ENCODE measurements around the gene MIAT.

The MIAT gene

GRCh38 chr22:26669060-26669481 is 11.7 kb downstream of the MIAT start:
- DNase-seq (ENCODE audit: low read depth, low spot score), result no peak

DNA sequence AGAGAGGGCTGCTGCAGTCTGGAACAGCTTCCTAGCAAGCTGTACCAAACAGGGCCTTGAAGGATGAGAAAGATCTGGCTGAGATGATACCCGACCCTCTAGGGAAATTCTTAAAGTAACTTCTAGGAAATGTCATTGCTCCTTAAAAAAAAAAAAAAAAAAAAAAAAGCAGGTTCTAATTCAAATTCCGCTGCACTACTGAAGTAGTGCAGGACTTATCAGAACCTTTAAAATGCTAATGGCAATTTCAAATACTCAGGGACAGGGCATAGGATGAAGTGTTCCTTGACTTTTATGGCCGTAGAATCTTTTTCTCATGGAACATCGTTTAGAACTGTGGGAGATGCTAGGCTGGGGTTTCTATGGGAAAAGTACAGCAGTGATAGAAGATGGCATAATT is 13.1 kb downstream of the MIAT start:
- DNase-seq (ENCODE audit: low read depth, low spot score), result no peak

DNA sequence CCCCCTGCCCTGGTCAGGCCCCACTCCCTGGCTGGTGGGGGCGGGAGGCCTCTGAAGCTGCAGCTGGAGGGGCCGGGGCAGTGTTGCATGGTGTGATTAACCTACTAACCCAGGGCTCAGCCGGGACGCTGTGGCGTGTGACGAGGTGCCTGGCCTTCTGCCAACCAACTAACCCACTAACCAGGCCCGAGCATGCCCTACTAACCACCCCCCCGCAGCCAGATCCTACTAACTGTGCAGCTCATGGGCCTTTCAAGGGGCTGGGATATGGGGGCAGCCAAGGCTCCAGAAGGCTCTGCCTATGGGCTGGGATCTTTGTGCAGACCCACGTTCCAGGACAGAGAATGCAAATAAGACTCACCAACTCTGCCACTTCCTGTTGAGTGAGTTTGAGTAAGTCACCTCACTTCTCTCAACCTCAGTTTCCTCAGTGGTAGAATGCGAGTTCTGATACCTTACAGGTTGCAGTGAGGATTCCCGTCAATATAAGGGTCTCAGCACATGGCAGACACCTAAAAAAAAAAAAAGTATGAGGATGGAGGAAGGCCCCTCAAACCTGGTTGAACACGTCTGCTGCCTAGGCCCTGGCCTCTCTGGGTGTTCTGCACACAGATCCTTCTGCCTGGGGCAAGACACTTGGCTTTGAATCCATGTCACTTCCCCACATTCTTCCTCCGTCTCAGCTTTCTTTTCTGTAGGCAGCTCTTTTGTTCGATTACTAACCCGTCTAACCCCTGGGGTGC is 14.1 kb downstream of the MIAT start:
- DNase-seq (ENCODE audit: low read depth, low spot score), result no peak

GRCh38 chr22:26672060-26672471 is 14.7 kb downstream of the MIAT start:
- no peak for DNase-seq (ENCODE audit: low read depth, low spot score)

DNA sequence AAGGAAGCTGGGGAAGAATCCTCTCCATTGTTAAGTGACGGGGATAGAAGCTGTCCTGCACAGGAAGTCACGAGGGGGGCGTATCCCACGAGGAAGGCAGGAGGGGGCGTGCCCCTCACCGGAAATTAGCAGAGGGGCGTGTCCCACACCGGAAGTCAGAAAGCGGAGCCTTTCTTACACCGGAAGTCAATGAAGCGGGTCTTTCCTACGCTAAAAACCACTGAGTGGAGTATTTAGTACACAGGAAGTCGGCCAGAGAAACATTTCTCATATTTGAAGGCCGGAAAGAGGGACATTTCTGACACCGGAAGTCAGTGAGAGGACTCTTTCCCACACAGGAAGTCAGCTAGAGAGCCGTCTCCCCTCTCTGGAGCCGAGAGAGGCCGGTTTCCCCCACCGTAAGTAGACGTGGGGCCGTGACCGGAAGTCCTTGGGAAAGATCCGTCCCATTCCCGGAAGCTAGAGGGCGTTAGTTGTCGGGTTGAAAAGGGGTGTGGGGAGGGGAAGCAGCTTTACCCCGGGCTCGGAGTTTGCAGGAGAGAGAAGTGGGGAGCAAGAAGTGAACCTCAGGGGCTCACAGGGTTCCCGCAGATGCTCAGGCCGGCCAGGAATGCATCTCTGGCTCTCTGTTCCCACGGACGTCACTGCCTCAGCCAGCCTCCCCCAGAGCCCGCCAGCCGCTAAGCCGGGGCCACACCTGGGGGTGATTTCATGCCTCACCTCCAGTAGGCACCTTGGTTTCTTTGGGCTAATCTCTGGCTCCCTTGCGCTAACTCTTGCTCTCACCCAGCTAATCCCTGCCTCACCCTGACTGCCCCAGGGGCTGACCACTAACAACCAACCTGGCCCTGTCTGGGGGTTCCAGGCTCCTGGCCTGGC is 15.4 kb downstream of the MIAT start:
- DNase-seq (ENCODE audit: low read depth, low spot score), result peak; percentile 77

DNA sequence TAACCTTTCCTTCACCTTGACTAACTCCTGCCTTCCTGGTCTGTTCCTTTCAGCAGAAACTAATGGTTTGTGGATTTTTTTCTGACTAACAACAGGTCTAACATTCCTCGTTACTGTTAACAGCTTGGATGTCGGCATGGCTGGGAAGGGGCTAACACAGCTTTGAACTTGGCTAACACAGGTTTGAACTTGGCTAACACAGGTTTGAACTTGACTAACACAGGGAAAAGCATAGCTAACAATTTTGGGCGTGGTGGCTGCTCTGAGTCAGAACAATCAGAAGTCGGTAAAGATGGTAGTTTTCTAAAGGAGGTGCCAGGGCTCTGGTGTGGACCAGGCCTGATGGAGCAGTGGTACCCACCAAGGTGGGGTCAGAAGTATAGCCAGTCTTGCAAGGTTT is 16.1 kb downstream of the MIAT start:
- no peak for DNase-seq (ENCODE audit: low read depth, low spot score)

GRCh38 chr22:26674211-26675190 is 17.1 kb downstream of the MIAT start:
- no peak for DNase-seq (ENCODE audit: low read depth, low spot score)

- DNase-seq (ENCODE audit: low read depth, low spot score), result no peak
Measured at GRCh38 chr22:26675687-26676268, 18.4 kb downstream of the MIAT start.

GRCh38 chr22:26677217-26677616 is 19.8 kb downstream of the MIAT start:
- no peak for DNase-seq (ENCODE audit: low read depth, low spot score)

GRCh38 chr22:26679003-26679629 is 21.7 kb downstream of the MIAT start:
- DNase-seq (ENCODE audit: low read depth, low spot score), result peak; percentile 44

DNA sequence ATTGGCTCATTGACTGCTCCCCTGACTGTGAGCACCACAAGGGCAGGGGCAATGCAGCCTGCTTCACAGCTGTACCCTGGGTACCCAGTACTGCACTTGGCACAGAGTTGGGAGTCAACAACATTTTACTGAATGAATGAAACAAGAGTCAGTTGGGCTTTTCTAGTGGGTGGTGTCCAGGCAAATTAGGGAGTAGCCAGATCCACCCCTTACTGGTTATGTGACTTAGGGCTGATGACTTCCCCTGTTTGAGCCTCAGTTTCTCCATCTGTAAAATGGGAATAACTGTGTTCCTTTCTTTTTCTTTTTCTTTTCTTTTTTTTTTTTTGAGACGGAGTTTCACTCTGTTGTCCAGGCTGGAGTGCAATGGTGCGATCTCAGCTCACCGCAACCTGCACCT is 23.1 kb downstream of the MIAT start:
- DNase-seq (ENCODE audit: low read depth, low spot score), result no peak

DNA sequence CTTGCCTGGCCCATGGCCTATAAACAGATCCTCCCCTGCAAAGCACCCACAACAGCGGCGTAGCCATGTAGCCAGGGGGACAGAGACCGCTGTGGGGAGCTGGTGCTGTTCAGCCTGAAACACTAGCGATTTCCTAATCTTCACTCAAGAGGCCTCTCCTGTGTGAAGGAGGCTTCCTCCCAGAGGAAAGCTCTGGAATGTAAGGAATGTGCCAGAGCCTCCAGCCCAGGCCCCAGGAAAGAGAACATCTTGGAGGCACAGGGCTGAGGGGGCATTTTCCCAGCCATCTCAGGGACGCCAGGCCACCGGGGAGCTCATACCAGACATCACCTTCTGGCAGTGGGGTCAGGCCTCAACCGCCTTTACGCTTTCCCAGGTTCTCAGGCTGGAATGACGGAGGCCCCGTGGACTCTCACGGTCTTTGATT is 24.0 kb downstream of the MIAT start:
- peak; percentile 37 for DNase-seq (ENCODE audit: low read depth, low spot score)

GRCh38 chr22:26684168-26684567 is 26.8 kb downstream of the MIAT start:
- no peak for DNase-seq (ENCODE audit: low read depth, low spot score)

- no peak for DNase-seq (ENCODE audit: low read depth, low spot score)
Measured at GRCh38 chr22:26685601-26686000, 28.2 kb downstream of the MIAT start.

DNA sequence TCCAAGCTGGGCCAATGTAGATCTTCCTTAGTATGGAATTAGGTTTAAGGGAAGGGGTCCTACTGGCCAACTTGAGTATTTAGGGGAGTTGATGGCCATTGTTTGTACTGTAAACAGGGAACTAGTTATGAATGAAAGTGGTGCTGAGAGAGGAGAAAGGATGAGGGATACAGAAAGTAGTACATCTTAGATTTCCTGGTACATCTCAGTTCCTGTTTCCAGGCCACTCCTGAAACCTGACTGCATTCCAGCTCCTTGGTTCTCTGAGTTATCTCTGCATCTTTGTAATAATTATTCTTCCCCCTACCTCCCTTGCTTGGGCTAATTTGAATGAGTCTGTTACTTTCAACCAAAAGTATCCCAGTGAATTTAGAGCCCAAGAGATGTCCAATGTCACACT is 30.1 kb downstream of the MIAT start:
- DNase-seq (ENCODE audit: low read depth, low spot score), result no peak

DNA sequence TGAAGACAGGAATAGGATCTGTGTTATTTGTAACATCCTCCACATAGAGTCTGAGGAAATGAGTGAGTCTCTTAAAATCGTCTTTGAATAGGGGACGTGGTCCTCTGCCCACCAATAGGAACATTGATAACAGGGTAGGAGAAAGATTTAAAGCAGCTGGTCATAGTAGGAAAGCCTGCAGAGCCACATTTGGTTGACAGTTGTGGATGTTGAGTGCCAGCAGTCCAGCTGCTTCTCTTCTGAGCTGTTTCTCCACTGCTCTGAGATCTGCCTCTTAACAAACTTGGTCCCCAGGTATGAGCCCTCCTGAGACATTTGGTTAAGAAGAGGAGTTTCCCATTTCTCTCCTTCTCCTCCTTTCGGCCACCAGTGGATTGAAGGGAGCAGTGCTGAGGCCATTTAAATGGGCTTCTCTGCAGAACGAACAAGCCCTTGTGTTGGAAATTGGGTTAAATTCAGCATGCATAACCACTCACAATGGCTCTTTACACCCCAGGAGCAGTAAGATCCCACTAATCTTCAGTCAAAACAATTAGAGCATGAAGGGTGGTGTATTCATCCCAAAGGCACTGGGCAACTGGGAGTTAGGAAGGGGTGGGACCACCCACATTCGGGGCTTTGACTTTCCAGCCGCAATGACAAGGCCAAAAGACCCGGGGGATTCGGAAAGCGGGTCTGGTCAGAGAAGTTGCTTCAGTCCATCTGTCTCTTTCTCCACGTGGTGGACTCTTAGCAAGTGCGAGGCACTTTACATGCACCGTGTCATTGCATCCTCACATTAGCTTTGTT is 32.3 kb downstream of the MIAT start:
- no peak for DNase-seq (ENCODE audit: low read depth, low spot score)

DNA sequence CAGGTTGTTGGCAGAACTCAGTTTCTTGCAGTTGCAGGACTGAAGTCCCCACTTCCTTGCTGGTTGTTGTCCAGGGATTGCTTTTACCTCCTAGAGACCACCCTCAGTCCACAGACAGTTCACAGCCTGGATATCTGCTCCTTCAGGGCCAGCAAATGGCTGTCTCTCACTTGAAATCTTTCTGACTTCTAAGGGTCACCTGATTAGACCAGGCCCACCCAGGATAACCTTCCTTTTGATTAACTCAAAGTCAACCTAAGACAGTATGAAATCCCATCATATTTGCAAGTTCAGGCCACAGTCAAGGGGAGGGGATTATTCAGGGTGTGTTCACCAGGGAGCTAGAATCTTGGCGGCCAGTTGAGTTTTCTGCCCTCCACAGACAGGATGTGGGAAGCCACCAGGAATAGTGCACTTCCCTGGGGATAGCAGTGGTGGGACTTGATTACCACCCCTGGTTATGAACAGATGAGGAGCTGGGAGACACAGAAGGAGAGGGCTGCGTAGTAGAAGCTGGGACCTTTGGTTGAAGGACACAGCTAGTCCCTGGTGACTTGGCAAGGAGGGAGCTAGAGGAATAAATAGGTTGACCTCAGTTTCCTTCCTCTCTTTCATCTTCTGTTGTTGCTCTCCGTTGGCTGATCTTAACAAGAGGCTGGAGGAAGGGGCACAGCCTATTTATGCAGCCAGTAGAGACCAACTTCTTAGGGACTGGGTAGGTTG is 33.4 kb downstream of the MIAT start:
- DNase-seq (ENCODE audit: low read depth, low spot score), result no peak

DNA sequence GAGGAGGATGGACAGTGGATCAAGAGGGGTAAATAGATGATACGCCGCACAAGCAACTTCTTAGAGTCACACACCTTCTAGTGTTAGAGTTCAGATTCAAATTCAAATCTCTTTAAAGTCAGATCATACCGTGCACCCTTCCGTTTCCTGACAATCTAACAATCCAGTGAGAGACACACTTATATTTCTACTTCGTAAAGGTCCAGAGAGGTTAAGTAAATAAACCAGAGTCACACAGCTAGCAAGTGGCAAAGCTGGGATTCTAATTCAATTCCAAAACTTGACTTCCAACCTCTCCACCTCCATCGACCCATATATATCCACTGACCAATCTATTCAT is 34.0 kb downstream of the MIAT start:
- DNase-seq (ENCODE audit: low read depth, low spot score), result no peak

- DNase-seq (ENCODE audit: low read depth, low spot score), result no peak
Measured at GRCh38 chr22:26692215-26692614, 34.8 kb downstream of the MIAT start.

- no peak for DNase-seq (ENCODE audit: low read depth, low spot score)
Measured at GRCh38 chr22:26697151-26697550, 39.8 kb downstream of the MIAT start.

Measured in brain pericyte (primary cell).